ENCODE results near the gene FOXP4.

FOXP4 gene

DNA sequence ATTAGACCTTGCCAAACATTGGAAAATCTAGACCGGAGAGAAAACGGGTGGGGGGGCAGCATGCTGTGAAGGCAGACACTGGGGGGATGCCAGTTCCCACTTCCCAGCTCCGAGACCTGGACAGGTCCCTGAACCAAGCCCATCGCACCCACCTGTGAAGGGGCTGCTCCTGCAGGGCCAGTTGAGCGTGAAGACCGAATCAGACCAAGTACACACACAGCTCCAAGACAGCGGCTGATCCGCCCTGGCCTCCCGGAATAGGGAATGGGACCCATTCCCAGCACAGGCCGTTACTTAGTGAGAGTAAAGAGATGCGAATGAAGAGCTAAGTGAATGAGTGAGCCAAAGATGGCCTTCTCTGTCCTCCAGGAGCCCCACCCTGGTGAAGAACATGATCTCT, 50.6 kb downstream of the FOXP4 start:
- in situ Hi-C loops (cut with HindIII; ENCODE audit: low pct_unique_long_range_greater_than_20kb, low sequenced_read_pairs): no loop called here
- DNase-seq (ENCODE audit: low read depth in 1 of 2, low spot score in 1 of 2): no peak
- no peak for TF ChIP-seq JUND (IDR thresholded peaks at IDR 0.05; ENCODE audit: low read depth)

DNA sequence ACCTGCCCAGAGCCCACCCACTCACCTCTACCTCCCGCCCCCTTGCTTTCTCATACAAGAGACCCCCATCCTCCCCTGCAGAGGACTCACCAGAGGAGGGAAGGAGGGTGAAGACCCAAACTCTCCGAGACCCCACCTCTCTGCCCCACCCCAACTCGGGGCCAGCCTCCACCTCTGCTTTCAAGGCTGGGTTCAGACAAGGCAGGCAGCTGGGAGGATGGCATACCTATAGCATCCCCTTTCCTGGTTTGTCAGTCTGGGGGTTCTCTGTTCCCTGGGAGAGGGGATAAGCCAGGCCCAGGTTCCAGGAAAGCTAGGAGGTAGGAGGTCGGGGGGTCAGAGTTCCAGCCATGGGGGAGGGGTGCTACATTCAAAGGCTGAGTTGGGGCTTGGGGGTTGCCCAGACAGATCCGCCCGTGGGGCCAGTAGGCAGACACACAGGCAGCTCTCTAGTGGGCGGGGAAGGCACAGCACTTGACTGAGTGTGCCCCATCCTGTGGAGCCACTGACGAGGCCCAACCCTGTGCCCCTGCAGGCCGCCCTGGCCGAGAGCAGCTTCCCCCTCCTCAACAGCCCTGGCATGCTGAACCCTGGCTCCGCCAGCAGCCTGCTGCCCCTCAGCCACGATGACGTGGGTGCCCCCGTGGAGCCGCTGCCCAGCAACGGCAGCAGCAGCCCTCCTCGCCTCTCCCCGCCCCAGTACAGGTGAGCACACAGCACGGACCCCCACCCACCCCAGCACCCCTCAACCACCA, 51.2 kb downstream of the FOXP4 start:
- TF ChIP-seq JUND (IDR thresholded peaks at IDR 0.05; ENCODE audit: low read depth): no peak
- no peak for DNase-seq (ENCODE audit: low read depth in 1 of 2, low spot score in 1 of 2)
- in situ Hi-C loops (cut with HindIII; ENCODE audit: low pct_unique_long_range_greater_than_20kb, low sequenced_read_pairs): no loop called here

DNA sequence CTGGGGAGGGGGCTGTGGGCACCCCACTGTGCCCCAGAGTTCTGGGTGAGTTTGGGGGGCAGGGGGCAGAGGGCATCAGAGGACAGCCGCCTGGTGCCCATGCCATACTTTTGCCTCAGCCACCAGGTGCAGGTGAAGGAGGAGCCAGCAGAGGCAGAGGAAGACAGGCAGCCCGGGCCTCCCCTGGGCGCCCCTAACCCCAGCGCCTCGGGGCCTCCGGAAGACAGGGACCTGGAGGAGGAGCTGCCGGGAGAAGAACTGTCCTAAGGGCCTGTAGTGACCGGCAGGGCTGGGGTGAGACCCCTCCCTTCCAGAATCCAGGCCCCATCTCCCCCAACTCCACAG, 52.5 kb downstream of the FOXP4 start:
- in situ Hi-C loops (cut with HindIII; ENCODE audit: low pct_unique_long_range_greater_than_20kb, low sequenced_read_pairs): no loop called here
- TF ChIP-seq JUND (IDR thresholded peaks at IDR 0.05; ENCODE audit: low read depth): no peak
- no peak for DNase-seq (ENCODE audit: low read depth in 1 of 2, low spot score in 1 of 2)

DNA sequence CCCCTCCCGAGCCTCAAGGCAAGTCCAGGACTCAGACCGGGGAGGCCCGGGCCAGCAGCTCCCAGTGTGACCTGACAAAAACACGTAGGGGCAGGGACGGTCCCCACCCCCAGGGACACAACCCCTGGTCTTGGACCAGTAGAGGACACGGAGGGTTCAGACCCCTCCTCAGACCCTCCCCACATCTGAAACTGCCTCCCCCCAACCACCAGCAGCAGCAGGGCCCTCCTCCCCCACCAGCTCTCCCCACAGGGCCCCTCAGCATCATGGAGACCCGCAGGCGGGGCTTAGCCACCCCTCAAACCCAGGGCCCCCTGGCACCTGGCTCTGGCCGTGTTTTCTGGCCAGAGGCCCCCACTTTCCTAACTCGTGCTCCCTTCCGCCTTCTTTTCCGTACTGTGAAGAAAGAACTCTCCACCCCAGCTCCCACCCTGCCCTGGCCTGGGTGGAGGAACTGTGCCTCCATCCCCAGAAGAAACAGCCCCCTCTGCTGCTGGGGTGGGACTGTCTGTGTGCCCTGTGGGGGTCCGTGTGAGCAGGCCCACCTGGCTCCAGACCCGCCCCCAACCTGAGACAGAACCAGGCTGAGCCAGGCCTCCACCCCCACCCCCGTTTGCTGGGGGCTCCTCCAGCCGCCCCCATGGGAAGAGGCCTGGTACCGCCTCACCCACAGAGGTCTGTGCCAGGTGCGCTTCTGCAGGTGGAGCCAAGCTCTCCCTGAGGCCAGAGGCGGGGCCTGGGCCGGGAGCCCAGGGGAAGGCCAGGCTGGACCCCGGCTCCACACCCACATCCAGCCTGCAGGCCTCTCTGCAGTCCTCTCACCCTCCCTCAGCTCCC, 53.1 kb downstream of the FOXP4 start:
- TF ChIP-seq JUND (IDR thresholded peaks at IDR 0.05; ENCODE audit: low read depth): no peak
- DNase-seq (ENCODE audit: low read depth in 1 of 2, low spot score in 1 of 2): no peak
- in situ Hi-C loops (cut with HindIII; ENCODE audit: low pct_unique_long_range_greater_than_20kb, low sequenced_read_pairs): no loop called here

DNA sequence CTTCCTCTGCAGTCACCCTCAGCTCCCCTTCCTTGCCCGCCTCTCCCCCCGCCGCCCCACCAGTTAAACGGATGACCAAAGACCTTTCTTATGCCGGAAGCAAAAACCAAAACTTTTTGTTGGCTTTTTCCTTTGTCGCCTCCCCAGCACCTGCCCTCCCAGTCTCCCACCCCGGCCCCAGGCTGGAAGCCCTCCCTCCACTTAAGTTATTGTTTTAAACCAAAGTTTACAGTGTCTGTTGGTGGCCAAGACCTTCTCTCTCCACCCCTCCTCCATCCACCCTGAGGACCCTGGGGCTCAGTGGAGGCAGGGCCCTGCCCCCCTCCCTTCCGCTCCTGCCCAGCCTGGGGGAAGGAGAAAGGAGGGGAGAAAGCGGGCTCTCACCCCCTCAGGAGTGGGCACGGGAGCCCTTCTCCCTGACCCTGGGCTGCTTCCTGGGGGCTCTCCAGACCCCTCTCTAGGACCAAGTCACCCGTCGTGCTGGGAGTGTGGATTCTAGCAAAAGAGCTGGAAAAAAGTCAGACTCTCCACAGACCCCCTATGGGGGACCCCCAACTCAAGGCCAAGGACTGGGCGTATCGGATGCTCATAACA, 53.8 kb downstream of the FOXP4 start:
- DNase-seq (ENCODE audit: low read depth in 1 of 2, low spot score in 1 of 2): no peak
- in situ Hi-C loops (cut with HindIII; ENCODE audit: low pct_unique_long_range_greater_than_20kb, low sequenced_read_pairs): no loop called here
- no peak for TF ChIP-seq JUND (IDR thresholded peaks at IDR 0.05; ENCODE audit: low read depth)

DNA sequence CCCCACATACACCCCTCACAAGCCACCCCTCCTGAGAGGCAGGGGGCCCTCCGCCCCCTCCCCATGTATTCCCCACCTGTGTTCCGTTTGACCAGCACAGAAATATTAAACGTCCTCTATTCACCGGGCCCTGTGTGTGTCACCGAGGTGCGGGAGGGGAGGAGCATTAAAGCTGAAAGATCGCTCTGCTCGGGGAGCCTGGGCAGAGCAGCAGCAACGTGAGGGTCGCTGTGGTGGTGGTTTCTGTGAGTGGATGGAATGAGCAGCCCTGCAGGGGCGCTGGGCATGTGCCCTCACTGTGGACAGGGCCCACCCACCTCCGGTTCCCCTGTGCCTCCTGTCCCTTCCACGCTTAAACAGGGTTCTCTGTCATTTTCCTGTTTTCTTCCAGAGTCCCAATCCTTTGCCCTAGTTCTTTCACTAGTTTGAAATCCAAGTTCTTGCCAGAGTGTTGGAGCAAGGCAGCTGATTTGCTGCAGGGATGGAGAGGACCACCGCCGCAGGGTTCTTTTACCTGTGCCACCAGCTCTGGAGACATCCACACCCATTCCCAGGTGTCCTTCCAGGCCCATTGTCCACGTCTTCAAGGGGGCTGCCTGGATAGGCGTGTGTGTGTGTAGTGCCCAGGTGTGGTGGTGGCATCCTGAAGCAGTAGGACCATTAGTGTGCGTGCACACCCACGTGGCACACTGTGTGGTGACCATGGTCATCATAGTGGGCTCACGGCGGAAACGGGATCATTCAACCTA, 54.5 kb downstream of the FOXP4 start:
- DNase-seq (ENCODE audit: low read depth in 1 of 2, low spot score in 1 of 2): no peak
- in situ Hi-C loops (cut with HindIII; ENCODE audit: low pct_unique_long_range_greater_than_20kb, low sequenced_read_pairs): no loop called here
- TF ChIP-seq JUND (IDR thresholded peaks at IDR 0.05; ENCODE audit: low read depth): no peak

DNA sequence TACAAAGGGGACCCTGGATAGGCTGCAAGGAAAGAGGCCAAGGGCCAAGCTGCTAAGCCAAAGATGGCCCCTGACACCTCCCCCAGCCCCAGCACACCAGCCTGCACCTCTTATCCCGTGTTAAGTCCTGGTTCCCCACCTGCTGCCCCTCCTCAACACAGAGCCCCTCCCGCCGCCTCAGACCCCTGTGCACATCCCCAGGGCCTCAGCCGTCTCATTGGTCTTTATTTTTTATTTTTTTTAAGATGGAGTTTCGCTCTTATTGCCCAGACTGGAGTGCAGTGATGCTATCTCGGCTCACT, 55.0 kb downstream of the FOXP4 start:
- in situ Hi-C loops (cut with HindIII; ENCODE audit: low pct_unique_long_range_greater_than_20kb, low sequenced_read_pairs): no loop called here
- TF ChIP-seq JUND (IDR thresholded peaks at IDR 0.05; ENCODE audit: low read depth): no peak
- no peak for DNase-seq (ENCODE audit: low read depth in 1 of 2, low spot score in 1 of 2)

DNA sequence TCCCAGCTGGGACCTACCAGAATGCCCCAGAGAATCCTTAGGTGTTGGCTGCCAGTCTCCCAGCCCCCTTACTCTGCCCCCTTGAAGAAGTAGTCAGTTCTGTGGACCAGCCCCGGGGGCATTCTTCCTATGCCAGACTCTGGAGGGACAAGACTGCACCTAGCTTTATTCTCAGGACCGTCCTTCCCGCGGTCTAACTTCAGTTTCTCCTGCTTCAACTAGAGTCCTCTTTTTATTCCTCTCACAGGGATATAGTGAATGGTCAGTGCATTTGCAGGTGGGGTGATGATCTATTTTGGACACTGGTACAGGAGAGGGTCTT, 56.2 kb downstream of the FOXP4 start:
- in situ Hi-C loops (cut with HindIII; ENCODE audit: low pct_unique_long_range_greater_than_20kb, low sequenced_read_pairs): no loop called here
- DNase-seq (ENCODE audit: low read depth in 1 of 2, low spot score in 1 of 2): no peak
- TF ChIP-seq JUND (IDR thresholded peaks at IDR 0.05; ENCODE audit: low read depth): no peak

DNA sequence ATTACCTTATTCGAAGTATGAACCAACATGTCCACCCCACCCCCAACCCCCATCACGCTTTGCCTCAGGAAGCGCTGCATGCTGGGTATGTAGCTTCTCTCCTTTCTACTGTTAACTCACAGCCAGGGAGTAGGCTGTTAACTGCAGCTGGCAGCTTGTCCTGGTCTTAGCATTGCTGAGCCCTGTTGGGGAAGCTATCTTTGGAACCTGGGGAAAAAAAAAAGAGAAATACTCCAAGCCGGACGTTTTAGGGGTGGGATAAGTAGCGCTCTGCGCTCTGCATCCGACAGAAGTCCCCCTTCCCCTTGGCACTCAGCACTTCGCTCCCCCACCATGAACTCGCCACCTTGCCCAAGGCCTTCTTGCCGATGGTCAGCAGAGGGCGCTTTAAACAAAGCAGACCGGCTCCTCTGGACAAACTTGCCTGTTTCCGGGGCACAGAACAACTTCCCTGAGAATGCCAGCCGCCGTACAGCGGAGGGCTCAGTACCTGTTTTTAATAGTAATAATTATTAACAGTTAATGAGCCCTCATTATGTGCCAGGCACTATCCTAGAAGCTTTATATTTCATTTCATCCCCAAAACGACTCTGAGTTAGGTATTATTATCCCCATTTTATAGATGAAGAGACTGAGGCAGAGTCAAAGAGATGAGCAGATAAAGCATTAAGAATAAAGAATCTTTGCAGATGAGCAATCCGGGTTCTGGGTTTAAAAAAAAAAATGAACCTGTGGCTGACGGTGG, 56.9 kb downstream of the FOXP4 start:
- peak; percentile 72 to 88 for DNase-seq (ENCODE audit: low read depth in 1 of 2, low spot score in 1 of 2)
- TF ChIP-seq JUND (IDR thresholded peaks at IDR 0.05; ENCODE audit: low read depth): no peak
- in situ Hi-C loops (cut with HindIII; ENCODE audit: low pct_unique_long_range_greater_than_20kb, low sequenced_read_pairs): no loop called here

DNA sequence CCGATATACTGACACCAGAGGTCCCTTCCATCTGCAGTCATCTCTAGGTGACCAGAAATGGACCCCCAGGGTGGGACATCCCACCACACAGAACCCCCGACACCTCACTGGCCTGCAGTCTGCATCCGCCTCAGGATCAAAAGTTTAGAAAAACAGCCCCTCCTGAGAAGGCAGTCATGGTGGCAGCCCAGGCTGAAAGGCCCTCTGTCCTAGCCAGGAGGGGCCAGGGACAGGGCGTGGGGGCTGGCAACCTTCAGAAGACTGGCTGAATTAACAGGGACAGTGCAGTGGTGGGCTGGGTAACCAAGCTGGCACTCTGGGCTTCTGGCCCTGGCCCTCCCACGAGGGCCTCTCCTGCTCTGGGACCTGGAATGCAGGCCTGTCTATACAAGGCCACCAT, 57.8 kb downstream of the FOXP4 start:
- no peak for DNase-seq (ENCODE audit: low read depth in 1 of 2, low spot score in 1 of 2)
- in situ Hi-C loops (cut with HindIII; ENCODE audit: low pct_unique_long_range_greater_than_20kb, low sequenced_read_pairs): no loop called here

DNA sequence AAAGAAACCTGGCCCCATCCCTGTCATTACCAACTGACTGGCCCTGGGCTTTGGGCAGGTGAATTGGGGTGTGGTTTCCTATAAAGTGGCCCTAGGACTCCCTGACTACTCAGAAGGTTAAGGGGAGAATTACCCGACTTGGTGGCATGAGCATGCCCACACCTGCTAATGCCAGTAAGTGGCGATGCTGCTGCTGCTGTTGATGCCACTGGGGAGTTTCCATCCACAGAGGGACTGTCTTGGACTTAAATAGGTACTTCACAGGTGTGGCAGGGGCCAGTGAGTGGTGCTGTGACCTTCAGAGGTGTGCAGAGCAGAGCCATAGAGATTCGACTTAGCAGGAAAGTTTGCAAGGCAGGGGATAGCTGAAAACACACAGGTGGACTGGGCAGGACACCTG, 59.5 kb downstream of the FOXP4 start:
- no peak for TF ChIP-seq JUND (IDR thresholded peaks at IDR 0.05; ENCODE audit: low read depth)
- DNase-seq (ENCODE audit: low read depth in 1 of 2, low spot score in 1 of 2): peak in 1 of 2 experiments; percentile 53
- in situ Hi-C loops (cut with HindIII; ENCODE audit: low pct_unique_long_range_greater_than_20kb, low sequenced_read_pairs): no loop called here

More for the DNA sequence above, 57.8 kb downstream of the FOXP4 start:
- no peak for TF ChIP-seq JUND (IDR thresholded peaks at IDR 0.05; ENCODE audit: low read depth)

DNA sequence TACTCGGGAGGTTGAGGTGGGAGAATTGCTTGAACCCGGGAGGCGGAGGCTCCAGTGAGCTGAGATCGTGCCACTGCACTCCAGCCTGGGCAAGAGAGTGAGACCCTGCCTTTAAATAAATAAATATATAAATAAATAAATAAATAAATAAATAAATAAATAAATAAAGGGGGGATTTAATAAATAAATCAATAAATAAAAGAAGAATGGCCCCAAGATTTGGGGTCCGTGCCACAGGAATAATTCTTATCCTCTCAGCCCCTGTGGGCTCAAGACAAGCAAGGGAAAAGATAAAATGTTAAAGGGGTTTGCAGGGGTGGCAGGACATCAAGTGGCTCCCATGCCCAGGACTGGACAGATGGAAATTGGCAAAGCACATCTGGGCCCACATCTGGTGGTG, 60.9 kb downstream of the FOXP4 start:
- no peak for DNase-seq (ENCODE audit: low read depth in 1 of 2, low spot score in 1 of 2)
- TF ChIP-seq JUND (IDR thresholded peaks at IDR 0.05; ENCODE audit: low read depth): no peak
- in situ Hi-C loops (cut with HindIII; ENCODE audit: low pct_unique_long_range_greater_than_20kb, low sequenced_read_pairs): no loop called here

Measured in T47D (cell line).